Mesothelial cell of epicardium (in vitro differentiated cells): Measurements from ENCODE around the gene INPP4B. TPM values are rescaled to one million over a fixed set of nuclear protein-coding genes. Genes with fewer than 3 reads are reported as not detected.
A peak's percentile ranks its signal among the peaks of the same experiment; 100 is the strongest.

ENCODE experiments used
- DNase-seq, 2 experiments: peaks; one replicate each; pipeline ENCODE4 v3.0.0; 2021; ENCODE audit warnings: low spot score in 2 of 2; ENCODE audit not compliant: unreplicated experiment in 2 of 2
- H3K27ac Mint-ChIP-seq: 2 replicates; pipeline ENCODE4 v1.8.0; 2021; ENCODE audit warnings: mixed read lengths
- H3K27me3 Mint-ChIP-seq: 2 replicates; pipeline ENCODE4 v1.8.0; 2021; ENCODE audit warnings: low read depth, mixed read lengths
- H3K36me3 Mint-ChIP-seq: 2 replicates; pipeline ENCODE4 v1.8.0; 2021; ENCODE audit warnings: mixed read lengths
- H3K4me1 Mint-ChIP-seq: 2 replicates; pipeline ENCODE4 v1.8.0; 2021; ENCODE audit warnings: mixed read lengths
- H3K4me3 Mint-ChIP-seq: 2 replicates; pipeline ENCODE4 v1.8.0; 2021; ENCODE audit warnings: mild to moderate bottlenecking, moderate library complexity, mixed read lengths
- H3K9me3 Mint-ChIP-seq: 2 replicates; pipeline ENCODE4 v1.8.0; 2021; ENCODE audit warnings: mixed read lengths
- total RNA-seq: library from RNA; stranded (reverse); gene quantifications from 3 replicates; pipeline ENCODE4 v1.2.1, GENCODE V29; 2021
- TF ChIP-seq, protein P1 (sequence below): fragments of 200-600 bp; sonication (generic); IDR thresholded peaks from one replicate; pipeline ENCODE4 v1.5.0; 2021; ENCODE audit warnings: antibody characterized with exemption; ENCODE audit not compliant: unreplicated experiment

Gene INPP4B
- total RNA-seq, 1 donor from 2014 or later: 35.4 TPM

DNA sequence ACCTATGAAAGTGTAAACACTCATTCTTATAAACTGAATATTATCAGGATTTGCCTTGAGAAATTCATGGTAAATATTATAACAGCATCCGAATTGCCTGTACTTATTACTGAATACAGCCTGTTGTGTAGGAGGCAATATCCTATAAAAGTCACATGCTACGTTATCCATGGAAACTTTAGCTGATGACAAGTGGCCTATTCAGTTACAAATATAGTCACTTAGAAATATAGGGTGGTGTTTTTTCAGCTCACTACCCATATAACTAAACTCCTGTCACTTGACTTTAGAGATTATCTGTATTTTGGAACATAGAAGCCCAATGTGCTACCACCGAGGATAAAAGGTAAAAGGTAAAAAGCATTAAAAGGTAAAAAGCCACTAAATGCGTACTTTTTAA lies 493.4 kb downstream of the INPP4B start:
- TF ChIP-seq, protein P1, sequence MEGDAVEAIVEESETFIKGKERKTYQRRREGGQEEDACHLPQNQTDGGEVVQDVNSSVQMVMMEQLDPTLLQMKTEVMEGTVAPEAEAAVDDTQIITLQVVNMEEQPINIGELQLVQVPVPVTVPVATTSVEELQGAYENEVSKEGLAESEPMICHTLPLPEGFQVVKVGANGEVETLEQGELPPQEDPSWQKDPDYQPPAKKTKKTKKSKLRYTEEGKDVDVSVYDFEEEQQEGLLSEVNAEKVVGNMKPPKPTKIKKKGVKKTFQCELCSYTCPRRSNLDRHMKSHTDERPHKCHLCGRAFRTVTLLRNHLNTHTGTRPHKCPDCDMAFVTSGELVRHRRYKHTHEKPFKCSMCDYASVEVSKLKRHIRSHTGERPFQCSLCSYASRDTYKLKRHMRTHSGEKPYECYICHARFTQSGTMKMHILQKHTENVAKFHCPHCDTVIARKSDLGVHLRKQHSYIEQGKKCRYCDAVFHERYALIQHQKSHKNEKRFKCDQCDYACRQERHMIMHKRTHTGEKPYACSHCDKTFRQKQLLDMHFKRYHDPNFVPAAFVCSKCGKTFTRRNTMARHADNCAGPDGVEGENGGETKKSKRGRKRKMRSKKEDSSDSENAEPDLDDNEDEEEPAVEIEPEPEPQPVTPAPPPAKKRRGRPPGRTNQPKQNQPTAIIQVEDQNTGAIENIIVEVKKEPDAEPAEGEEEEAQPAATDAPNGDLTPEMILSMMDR: no peak
- peaks cover 85% of the 10 kb centered on the region for H3K4me1 Mint-ChIP-seq
- H3K27me3 Mint-ChIP-seq: no peaks in the 10 kb centered on the region
- H3K9me3 Mint-ChIP-seq: no peaks in the 10 kb centered on the region
- no peak for DNase-seq
- no peaks in the 10 kb centered on the region for H3K36me3 Mint-ChIP-seq
- no peak overlapping the region for H3K4me3 Mint-ChIP-seq
- peak overlapping the region; percentile 23 for H3K27ac Mint-ChIP-seq

GRCh38 chr4:142351958-142352357 lies 494.1 kb downstream of the INPP4B start:
- H3K4me1 Mint-ChIP-seq: peaks cover 90% of the 10 kb centered on the region
- H3K27ac Mint-ChIP-seq: peak overlapping the region; percentile 57
- no peaks in the 10 kb centered on the region for H3K27me3 Mint-ChIP-seq
- no peak overlapping the region for H3K4me3 Mint-ChIP-seq
- H3K9me3 Mint-ChIP-seq: no peaks in the 10 kb centered on the region
- TF ChIP-seq, protein P1: no peak
- DNase-seq: no peak
- no peaks in the 10 kb centered on the region for H3K36me3 Mint-ChIP-seq

GRCh38 chr4:142350871-142351270 lies 495.2 kb downstream of the INPP4B start:
- DNase-seq: no peak
- H3K4me1 Mint-ChIP-seq: peaks cover 89% of the 10 kb centered on the region
- TF ChIP-seq, protein P1: no peak
- H3K27me3 Mint-ChIP-seq: no peaks in the 10 kb centered on the region
- H3K4me3 Mint-ChIP-seq: no peak overlapping the region
- H3K9me3 Mint-ChIP-seq: no peaks in the 10 kb centered on the region
- no peaks in the 10 kb centered on the region for H3K36me3 Mint-ChIP-seq
- H3K27ac Mint-ChIP-seq: no peak overlapping the region

DNA sequence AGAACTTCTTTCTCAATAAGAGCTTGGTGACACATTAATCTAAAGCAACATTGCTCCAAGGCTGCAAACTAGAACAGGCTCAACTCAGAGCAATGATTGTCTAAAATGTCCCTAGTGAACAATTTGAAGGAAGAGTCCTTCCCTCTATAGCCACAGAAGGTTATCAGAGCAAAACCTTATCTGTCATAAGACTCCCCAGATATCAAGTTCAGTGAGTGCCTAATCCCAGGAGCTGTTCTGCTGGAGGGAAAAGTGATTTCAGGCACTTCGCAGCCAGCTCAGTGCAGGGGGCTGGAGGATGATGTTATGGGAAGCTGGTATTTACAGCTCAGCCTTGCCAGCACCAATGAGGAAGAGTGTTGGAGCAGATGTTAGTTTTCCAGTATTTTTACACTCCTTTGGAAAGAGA lies 497.5 kb downstream of the INPP4B start:
- Mint-ChIP-seq H3K4me1 (peaks cover 75% of the 10 kb centered on the region), H3K36me3 (no peaks in the 10 kb centered on the region), H3K9me3 (no peaks in the 10 kb centered on the region), H3K27ac (peak overlapping the region; percentile 81), H3K4me3 (no peak overlapping the region), H3K27me3 (no peaks in the 10 kb centered on the region)
- DNase-seq: no peak
- TF ChIP-seq, protein P1: no peak

DNA sequence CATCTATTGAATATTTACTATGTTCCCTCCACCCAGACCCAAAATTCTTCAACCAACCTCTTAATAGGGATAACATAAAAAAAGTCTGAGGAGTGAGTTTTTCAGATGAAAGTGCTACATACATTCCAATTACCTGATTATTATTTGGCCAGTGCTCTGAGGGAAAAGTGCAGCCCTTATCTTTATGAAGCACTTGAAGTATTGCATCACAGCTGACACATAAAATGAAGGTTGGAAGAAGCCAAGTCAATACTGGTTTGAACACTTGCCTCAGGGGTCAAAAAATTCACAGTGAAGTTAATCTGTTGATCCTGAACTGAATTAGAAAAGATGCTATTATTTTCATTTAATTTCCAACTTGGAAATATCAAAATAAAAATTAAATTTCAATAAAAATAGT lies 498.9 kb downstream of the INPP4B start:
- no peaks in the 10 kb centered on the region for H3K27me3 Mint-ChIP-seq
- TF ChIP-seq, protein P1: no peak
- peaks cover 69% of the 10 kb centered on the region for H3K4me1 Mint-ChIP-seq
- H3K4me3 Mint-ChIP-seq: no peak overlapping the region
- peak overlapping the region; percentile 69 for H3K27ac Mint-ChIP-seq
- no peak for DNase-seq
- no peaks in the 10 kb centered on the region for H3K9me3 Mint-ChIP-seq
- H3K36me3 Mint-ChIP-seq: no peaks in the 10 kb centered on the region

DNA sequence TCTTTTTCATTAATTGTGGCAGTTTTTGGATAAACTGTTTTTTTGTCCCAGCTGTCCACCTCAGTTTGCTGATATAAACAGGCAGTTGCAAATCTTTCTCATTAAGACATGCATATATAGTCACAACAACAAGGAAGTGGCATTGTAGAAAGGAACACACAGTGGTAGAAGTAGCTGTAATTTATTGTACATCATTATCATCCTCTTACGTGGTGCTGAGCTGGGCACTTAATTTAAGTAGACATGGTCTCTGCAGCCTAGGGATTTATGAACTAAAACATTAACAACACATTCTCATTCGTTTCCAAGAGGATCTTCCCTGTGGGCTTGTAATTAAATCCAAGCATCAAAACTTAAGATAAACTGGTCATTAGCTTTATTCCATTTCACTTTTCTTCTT lies 500.2 kb downstream of the INPP4B start:
- DNase-seq: no peak
- peaks cover 4% of the 10 kb centered on the region for H3K9me3 Mint-ChIP-seq
- peak overlapping the region; percentile 51 for H3K27ac Mint-ChIP-seq
- H3K4me3 Mint-ChIP-seq: no peak overlapping the region
- TF ChIP-seq, protein P1: no peak
- no peaks in the 10 kb centered on the region for H3K36me3 Mint-ChIP-seq
- no peaks in the 10 kb centered on the region for H3K27me3 Mint-ChIP-seq
- H3K4me1 Mint-ChIP-seq: peaks cover 58% of the 10 kb centered on the region
